ENCODE data around the gene BMP7.

Gene BMP7

DNA sequence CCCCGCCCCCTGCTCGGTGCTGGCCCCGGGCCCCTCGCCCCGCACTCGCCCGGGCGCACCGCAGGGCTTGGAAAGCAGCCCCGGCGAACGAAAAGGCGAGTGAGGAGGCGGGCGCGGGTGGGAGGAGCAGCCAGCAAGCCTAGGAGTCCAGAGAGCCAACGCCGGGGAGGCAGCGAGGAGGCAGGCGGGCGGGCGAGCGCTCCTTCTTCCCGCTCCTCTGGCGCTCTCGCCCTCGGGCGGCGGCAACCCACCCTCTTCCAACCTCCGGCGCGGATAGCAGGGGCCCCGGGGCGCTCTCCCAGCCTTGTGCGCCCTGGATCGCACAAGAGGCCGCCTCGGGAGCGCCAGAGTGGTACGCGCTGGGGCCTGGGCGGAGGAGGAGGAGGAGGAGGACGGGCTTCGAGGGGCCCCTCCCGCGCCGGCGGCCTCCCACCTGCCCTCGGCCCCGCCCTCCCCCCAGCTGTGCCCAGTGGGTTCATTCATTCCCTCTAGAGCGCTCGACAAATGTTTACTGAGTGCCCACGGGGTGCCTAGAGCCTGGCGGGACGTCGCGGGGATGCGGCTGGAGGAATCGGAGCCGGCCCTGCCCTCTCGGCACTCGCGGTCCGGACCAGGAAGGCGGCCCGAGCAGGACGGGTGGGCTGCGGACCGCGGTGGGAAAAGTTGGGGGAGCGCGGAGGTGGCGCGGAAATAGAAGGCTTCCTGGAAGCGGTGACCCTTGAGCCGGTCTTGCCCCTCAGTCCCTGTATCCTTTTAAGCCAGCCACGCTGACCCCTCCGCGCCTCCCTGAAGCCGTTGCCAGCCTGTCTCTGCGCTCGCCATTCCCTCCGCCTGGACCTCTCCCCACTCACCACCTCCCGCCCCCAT, at the start of gene BMP7:
BMP7 (minus strand) TSS at position 351 of the 867 bp plus-strand sequence. CDS start 519 bp downstream, outside the sequence.
- DNase-seq (ENCODE audit: low read depth, low spot score) = no peak

DNA sequence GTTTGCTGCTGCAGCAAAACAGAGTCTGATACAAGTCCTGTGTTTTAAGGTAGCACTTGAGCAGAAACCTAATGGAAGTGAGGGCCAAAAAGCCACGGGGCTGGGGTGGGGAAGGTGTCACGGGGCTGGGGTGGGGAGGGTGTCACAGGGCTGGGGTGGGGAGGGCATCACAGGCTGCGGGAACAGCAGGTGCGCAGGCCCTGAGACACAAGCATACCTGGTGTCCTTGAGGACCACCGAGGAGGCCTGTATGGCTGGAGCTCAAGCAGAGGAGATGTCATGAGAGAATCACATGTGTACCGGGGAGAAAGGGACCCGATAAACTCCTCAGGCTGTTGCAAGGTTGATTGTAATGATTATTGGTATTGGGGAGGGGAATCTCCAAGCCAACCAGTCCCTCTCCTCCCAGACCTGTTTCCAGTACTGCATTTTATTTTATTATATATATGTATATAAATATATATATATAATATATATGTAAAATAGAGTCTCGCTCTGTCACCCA, 49.6 kb upstream of the BMP7 start:
- DNase-seq (ENCODE audit: low read depth, low spot score) = no peak

DNA sequence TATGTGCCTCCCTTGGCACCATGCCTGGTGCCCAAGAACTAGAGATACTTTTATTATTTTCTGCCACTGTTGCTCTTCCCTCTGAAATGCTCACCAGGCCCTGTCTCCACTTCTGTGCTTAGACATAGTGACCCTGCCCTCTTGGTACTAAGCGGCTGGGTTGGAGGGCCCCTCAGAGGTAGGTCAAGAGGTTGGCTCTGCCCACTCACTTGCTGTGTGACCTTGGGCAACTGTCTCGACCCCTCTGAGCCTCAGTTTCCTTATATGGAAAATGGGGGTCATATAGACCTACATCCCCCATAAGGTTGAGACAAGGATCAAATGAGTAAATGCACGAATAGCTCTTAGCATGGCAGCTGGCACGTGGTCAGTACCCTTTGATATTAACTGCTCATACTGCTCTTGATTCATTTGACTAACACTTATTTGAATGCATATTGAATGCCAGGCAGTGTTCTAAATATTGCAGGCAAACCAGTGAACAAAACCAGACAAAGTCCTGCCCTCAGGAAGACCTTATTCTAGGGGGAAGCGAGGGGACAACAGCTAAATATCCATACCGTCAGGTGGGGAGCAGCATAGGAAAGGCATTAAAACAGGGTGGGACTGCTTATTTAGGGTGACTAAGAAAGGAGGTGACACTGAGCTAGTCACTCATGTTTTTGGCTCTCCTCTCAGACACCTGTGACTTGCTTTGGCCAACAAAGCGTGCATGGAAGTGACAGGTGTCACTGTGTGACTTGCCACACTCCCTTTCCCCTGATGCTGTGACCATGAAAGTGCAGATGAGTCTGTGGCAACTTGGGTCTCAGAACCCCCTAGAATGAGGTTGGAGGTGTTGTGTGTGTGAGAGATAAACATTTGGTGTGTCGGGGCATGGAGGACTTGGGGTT, 48.9 kb upstream of the BMP7 start:
- no peak for DNase-seq (ENCODE audit: low read depth, low spot score)

DNA sequence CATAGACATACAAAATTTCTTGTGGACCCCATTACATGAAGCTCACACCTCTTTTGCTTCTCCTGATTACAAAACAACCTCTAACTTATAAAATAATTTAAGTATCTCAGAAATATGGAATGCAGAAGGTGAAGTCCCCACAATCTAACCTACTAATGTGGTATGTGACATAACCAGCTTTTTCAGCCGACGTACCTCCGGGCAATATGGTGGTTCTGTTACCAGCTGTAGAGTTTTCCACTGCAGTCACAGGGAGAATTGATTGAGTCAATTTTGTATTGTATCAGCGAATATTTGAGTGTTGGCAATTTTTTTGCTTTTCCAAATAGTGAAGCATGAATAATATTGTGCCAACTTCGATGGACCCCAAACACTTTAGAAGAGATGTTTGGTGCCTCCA, 47.5 kb upstream of the BMP7 start:
- no peak for DNase-seq (ENCODE audit: low read depth, low spot score)

DNA sequence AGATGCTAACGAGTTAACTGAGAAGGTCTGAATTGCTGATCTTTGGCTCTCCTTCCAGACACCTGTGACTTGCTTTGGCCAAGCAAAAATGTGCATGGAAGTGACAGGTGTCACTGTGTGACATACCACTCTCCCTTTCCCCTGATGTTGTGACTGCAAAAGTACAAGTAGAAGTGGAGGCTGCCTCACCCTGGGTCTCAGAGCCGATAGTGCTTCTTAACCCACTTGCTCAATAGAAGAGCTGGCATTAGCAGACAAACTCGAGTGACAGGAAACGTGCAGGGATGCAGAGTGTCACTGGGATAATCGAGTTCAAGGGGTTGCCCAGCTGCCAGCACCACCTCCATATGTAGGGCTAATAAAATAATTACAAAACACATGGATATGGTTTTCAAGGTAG, 46.8 kb upstream of the BMP7 start:
- DNase-seq (ENCODE audit: low read depth, low spot score) = no peak

DNA sequence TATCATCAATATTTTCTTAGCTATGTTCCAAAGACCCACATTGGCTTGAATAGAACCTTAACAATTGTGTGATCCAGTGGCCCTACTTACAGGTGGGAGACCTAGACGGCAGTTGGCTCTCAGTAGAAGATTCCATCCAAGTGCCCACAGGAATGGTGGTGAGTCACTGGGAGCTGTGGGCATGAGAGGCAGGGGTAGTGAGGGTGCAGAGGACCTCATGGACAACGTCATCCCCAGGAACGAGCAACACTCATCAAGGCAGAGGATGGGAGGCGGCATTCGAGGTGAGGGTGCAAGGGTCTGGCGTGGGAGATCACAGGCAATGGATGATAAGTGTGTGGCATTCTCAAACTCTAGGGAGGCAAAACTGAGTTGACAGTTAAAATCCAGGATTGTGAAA, 45.7 kb upstream of the BMP7 start:
- DNase-seq (ENCODE audit: low read depth, low spot score) = no peak

DNA sequence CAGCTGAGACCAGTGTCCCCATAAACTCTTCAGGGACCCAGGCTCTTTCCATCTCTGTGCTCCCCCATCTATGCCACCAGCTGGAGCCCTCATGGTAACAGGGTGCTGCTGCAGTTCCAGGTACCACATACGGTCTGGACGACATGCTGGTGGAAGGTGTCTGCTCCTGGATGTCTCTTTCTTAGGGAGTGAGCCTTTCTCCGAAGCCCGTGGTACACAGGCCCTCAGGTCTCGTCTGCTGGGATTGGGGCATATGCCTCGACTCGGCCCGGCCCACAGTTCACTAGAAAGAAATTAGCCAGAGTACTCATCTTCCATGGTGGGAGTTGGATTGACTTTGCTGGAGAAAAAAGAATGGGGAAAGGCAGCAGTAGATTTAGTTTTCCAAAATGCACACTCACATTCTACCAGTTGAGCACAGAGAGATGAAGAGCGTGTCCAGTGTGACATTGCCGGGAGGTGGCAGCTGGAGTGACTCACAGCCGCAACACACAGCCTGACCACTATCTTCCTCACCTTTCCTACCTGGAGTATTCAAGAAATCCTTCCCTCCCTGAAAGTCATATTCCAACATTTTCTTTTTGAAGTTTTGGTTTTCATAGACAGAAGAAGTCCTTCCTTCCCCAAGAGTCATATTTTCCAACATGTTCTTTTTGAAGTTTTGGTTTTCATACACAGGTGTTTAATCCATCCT, 44.5 kb upstream of the BMP7 start:
- no peak for DNase-seq (ENCODE audit: low read depth, low spot score)

DNA sequence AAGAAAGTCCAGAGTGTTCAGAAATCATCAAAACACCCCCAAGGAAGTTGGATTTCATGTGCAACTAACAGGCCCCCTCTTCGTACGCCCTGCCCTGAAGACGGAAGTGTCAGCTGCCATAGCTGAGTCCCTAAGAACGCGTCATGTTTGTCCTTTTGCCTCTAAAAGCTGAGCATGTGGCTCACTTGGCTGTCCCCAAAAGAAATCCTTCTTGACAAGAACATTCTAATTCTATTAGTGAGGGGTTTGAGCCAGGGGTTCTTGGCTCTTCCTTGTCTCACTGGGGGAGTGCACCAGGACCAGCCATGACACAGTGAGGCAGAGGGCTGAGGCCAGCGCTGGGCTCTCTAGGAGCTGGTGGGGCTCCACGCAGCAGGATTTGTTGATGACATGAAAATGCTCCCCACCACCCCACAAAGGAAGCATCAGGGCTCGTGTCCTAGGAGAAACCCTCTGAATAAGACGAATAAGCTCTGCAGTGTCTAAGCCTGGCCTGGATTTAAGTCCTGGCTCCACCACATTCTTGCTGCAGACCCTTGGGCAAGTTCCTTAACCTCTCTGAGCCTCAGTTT, 43.2 kb upstream of the BMP7 start:
- DNase-seq (ENCODE audit: low read depth, low spot score) = no peak

DNA sequence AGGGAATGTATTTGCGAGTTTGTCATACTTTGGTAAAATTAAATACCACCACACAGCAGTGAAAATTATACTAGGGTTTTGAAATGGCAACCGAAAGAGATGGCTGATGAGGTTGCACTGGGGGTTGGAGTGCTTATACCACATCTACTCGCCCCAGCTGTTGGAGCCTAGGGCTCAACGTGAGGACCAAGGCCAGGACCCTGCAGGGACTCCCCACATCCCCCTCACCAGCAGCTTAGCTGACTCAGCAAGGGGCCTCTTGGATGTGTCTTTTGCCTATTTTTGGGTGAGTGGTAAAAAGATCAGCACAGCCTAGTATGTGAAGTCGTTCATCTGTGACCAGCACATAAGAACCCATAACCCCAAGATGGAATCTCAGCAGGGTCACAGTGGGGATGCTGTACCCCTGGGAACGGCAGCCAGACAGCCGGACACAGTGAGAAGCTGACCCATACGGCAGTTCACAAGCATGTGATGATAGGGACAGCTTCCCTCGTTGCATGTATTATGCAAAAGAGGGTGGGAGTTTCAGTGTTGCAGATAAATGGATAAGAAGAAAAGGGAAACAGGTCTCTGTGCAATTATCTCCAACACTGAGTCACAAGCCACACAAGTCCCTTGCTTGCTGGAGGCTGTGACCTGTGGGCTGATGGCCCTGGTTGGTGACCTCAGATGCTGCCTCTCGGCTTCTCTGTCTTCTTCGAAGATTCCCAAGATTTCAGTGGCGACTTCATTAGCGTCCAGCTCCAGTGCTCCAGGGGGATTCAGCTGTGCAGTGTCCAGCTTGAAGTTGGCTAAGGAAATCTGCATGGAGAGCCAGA, 42.2 kb upstream of the BMP7 start:
- DNase-seq (ENCODE audit: low read depth, low spot score) = no peak

DNA sequence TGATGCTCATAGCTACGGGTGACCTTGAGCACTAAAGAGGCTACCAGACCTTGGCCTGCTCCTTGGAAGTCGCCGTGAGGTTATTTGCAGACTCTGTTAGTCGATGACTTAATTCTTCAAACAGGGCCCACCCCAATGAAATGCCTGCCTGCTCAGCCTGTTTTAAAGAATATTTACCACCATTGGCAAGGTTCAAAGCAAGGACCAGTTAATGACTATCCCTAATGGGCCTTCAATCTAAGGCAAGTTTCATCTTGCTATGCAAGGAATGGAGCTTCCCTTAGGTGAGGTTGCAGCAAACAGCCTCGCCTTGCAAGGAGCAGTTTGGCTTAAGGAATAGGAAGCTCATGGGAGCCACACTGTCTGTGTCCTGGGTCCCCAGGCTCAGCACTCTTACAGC, 40.3 kb upstream of the BMP7 start:
- DNase-seq (ENCODE audit: low read depth, low spot score) = no peak

DNA sequence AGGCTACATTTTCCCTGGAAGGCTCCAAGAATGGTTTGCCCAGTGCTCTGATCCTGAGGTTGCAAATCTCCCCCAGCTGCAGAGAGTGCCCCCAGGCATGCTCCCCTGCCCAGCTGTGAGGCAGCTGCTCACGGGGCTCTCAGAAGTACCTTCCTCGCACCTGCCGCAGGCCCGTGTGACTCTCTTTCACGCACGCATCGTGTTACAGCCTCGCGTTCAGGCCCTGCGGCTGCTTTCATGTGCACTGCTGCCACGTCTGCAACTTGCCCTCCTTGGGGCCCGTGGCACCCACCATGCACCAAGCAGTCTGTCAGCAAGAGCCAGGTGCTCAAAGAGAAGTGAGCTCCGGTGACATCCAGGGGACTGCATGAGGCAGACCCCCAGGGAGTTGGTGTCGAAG, 34.6 kb upstream of the BMP7 start:
- DNase-seq (ENCODE audit: low read depth, low spot score) = no peak

DNA sequence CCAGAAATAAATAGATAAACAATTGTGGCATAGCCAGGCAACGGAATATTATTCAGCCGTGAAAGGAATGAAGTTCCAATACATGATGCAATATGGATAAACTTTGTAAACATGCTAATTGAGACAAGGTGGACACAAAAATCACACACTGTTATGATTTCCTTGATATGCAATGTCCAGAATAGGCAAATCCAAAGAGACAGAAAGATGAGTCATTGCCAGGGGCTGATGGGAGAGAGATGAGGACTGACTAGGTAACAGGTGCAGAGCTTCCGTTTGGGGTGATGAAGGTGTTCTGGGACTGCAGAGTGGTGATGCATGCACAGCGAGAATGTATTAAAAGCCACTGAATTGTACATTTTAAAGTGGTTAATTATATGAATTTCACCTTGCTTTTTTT, 32.0 kb upstream of the BMP7 start:
- DNase-seq (ENCODE audit: low read depth, low spot score) = no peak

DNA sequence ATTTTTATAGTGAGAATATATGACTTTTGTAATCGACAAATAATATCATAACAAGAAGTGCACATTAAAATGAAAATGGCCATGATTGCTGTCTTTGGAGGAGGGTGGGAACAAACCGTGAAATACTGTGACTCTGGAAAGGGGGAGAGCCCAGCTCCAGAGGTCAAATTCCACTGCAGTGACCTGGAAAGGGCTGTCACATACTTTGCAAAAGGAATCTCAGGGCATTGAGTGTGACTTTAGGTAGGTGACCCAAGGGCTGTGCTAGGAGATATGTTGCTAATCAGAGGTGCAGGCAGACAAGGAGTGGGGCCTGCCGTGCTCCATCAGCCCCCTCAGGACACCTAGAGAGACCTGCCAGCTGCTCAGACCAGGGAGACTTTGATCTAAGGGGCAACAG, 28.1 kb upstream of the BMP7 start:
- no peak for DNase-seq (ENCODE audit: low read depth, low spot score)

DNA sequence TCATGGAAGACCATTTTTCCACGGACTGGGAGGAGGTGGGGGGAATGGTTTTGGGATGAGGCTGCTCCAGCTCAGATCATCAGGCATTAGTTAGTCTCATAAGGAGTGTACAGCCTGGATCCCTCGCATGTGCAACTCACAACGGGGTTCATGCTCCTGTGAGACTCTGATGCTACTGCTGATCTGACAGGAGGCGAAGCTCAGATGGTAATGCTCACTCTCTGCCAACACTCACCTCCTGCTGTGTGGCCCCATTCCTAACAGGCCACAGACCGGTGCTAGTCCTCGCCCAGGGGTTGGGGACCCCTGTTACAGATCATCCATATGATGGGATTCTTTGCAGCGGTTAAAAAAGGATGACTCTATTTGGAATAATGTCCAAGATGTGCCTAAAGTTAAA, 27.6 kb upstream of the BMP7 start:
- no peak for DNase-seq (ENCODE audit: low read depth, low spot score)

DNA sequence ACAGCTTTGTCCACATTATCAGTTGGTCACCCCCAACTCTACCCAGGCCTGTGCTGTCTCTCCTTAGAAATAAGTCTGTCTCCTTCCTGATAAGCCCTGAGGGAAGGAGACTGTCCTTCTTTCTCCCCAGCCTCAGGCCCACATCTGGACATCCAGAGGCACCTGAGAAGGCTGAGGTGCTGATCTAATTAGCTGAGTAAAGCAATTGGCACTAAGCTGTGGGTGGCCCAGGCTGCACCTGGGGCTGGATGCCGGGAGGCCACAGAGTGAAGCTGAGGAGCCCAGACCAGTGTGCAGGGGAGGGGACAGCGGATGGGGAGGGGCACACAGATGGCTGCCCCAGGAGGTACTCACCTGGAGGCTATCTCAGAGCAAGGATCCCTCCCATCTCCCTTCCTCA, 26.2 kb upstream of the BMP7 start:
- no peak for DNase-seq (ENCODE audit: low read depth, low spot score)

DNA sequence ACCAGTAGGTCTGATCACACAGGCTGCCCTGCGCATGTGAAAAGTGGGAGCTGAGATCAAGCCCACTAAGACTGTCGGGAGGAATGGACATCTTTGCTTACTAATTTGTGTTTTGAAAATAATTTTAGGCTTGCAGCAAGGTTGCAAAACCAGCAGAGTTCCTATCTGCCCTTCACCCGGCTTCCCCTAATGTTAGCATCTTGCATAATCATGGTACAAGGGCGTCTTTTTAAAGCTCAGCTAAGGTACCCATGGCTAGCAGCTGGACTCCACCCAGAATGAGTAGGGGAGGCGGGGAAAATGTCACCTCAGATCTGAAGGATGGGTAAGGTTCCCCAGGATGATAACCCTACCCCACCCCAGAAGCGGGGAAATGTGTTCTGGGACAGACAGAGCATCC, 25.3 kb upstream of the BMP7 start:
- DNase-seq (ENCODE audit: low read depth, low spot score) = no peak

DNA sequence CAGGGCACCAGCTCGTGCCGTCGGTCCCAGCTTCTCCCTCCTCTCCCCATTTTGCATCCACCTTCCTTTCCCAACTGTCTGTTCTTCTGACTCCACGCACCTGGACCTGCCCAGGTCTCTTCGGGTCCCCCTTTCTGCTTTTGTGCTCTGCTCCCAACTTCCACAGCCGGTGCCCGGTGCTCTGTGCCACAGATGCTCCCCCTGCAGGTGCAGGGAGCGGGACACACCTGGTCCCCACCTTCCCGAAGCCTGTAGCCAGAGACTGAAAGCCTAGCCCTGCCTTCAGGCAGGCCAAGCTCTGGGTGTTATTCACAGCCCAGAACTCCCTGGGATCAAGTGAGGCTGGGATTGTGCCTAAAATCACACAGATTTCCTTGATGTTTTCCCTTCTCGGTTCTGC, 24.6 kb upstream of the BMP7 start:
- DNase-seq (ENCODE audit: low read depth, low spot score) = no peak

DNA sequence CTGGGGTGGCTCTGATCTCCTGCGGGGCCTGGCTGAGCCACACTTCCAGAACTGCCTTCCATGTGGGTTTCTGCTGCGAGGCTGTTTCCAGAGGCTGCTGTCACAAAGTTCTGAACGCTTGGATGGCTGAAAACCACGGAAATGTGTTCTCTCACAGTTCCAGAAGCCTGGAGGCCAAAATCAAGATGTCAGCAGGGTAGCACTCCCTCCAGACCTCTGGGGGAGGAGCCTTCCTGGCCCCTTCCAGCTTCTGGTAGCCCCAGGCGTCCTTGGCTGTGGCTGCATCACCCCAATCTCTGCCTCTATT, 23.7 kb upstream of the BMP7 start:
- no peak for DNase-seq (ENCODE audit: low read depth, low spot score)

DNA sequence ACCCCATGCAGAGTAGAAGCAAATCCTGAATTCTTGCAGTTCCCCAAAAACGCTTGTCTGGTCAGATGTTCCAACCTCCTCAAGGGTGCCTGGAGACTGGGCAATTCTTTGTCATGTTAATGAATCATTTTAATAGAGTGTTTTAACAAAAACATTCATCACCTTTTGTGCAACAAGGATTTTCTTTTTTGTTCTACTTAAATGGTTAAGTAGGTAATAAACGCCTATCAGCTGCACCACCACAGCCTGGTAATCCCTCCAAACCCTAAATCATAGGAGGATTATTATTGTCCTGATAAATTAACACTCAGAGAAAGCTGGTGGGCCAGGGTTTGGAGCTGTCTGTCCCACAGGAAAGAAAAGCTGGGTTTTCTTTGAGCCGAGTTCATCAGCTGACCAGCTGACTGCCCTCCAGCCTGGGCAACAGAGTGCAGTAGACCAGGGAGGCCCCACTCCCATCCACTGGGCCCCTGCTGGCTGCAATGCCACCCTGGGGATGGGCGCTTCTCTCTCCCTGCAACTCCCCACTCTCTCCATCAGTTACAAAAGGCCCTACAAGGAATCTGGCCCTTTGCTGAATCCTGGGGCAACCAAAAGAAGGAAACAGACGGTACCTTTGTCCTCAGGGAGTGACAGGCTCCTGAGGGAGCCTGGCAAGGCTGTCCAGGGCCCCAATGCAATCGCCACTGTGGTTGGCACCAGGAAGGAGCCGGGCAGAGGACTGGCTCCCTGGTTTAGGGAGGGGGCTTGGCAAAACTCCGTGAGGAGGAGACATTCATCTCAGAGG, 23.1 kb upstream of the BMP7 start:
- DNase-seq (ENCODE audit: low read depth, low spot score) = no peak

DNA sequence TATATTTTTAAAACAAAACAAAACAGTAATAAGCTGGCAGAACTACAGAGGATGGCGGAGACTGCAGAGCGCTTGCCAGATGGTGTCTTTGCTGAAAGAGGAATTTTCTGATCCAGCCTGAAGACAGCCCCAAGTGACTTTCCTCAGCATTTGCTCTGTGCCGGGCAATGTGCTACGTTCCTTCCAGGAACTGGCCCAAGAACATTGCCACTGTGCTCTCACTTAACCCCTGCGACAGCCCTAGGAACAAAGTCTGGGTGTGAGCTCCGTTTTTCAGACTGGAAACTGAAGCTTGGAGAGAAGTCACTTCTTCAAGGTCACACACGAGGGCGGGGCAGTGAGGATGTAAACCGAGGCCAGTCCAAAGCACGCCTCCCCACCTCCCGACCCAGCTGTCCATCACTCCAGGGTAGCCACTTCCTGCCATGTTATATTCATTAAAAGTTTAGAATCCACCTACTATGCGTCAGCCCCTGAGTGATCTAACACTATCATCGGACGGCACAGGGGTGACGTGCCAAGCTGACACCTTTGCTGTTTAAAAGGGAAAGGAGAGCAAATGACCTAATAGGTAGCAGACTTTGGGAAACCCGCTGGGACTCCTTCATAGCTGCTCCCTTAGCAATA, 22.3 kb upstream of the BMP7 start:
- no peak for DNase-seq (ENCODE audit: low read depth, low spot score)
